Islet precursor cell (in vitro differentiated cells): ENCODE data around the gene RPS6KC1.
"Not testable (repeated sequence)": the region's sequence is repeated elsewhere in the genome, so short reads cannot be mapped to it uniquely, and the experiment has no call there.

Experiments used
- DNase-seq: peaks from one replicate; pipeline ENCODE4 v3.0.0-alpha.2; 2018

The RPS6KC1 gene

GRCh38 chr1:213051127-213051880 is at the start of gene RPS6KC1:
Gene RPS6KC1, plus strand, starts transcription at chr1:213051241. Its CDS starts 164 bp downstream, at chr1:213051405.
- DNase-seq, result peak; percentile 87

GRCh38 chr1:213003256-213003655 is 47.8 kb upstream of the RPS6KC1 start:
- DNase-seq, result no peak

GRCh38 chr1:213008564-213008963 is 42.5 kb upstream of the RPS6KC1 start:
- no peak for DNase-seq

- DNase-seq, result no peak
Observed at GRCh38 chr1:213014642-213015041, 36.4 kb upstream of the RPS6KC1 start.

GRCh38 chr1:213015099-213016050 is 35.7 kb upstream of the RPS6KC1 start, which contains the start of gene ANGEL2:
Gene ANGEL2, minus strand, starts transcription at chr1:213015867. Its CDS starts 196 bp downstream, at chr1:213015671.
- peak; percentile 98 for DNase-seq

- DNase-seq, result no peak
Observed at GRCh38 chr1:213017447-213018273, 33.4 kb upstream of the RPS6KC1 start.

- DNase-seq, result no peak
Observed at GRCh38 chr1:213019450-213019849, 31.6 kb upstream of the RPS6KC1 start.

- no peak for DNase-seq
Observed at GRCh38 chr1:213020016-213020415, 31.0 kb upstream of the RPS6KC1 start.

GRCh38 chr1:213027024-213027423 is 24.0 kb upstream of the RPS6KC1 start:
- DNase-seq, result not testable (repeated sequence)

GRCh38 chr1:213032651-213033050 is 18.4 kb upstream of the RPS6KC1 start:
- no peak for DNase-seq

- no peak for DNase-seq
Observed at GRCh38 chr1:213034713-213035112, 16.3 kb upstream of the RPS6KC1 start.

- no peak for DNase-seq
Observed at GRCh38 chr1:213035573-213035972, 15.5 kb upstream of the RPS6KC1 start.

GRCh38 chr1:213041443-213041842 is 9.6 kb upstream of the RPS6KC1 start:
- no peak for DNase-seq

GRCh38 chr1:213045321-213046226 is 5.5 kb upstream of the RPS6KC1 start:
- not testable (repeated sequence) for DNase-seq

- no peak for DNase-seq
Observed at GRCh38 chr1:213049232-213049631, 1.8 kb upstream of the RPS6KC1 start.

GRCh38 chr1:213050745-213051126 is 305 bp upstream of the RPS6KC1 start:
- no peak for DNase-seq

GRCh38 chr1:213051881-213052202 is 801 bp downstream of the RPS6KC1 start:
- DNase-seq, result no peak

GRCh38 chr1:213053455-213053854 is 2.4 kb downstream of the RPS6KC1 start:
- DNase-seq, result no peak

- no peak for DNase-seq
Observed at GRCh38 chr1:213054142-213054541, 3.1 kb downstream of the RPS6KC1 start.

- DNase-seq, result no peak
Observed at GRCh38 chr1:213054733-213055591, 3.9 kb downstream of the RPS6KC1 start.

- DNase-seq, result no peak
Observed at GRCh38 chr1:213055767-213056166, 4.7 kb downstream of the RPS6KC1 start.
